ENCODE data around the gene SH2B3. TPM values are rescaled to one million over a fixed set of nuclear protein-coding genes. Genes with fewer than 3 reads are reported as not detected.

SH2B3 gene
- total RNA-seq, 1 donor from 2014 or later = 32.3 TPM

- Histone ChIP-seq H3K4me3 (ENCODE audit: low read depth, low read length) (no peak overlapping the region), H3K36me3 (ENCODE audit: control insufficient read depth, insufficient read depth, low read length) (peaks cover 5% of the 10 kb centered on the region), H3K27me3 (ENCODE audit: control insufficient read depth, insufficient read depth, low read length) (no peaks in the 10 kb centered on the region)
- TF ChIP-seq CTCF (IDR thresholded peaks at IDR 0.05; ENCODE audit: insufficient read depth, low read length, poor library complexity, severe bottlenecking) = no peak
- DNase-seq (ENCODE audit: low read depth) = no peak
Observed at GRCh38 chr12:111448846-111449790, 43.4 kb downstream of the SH2B3 start.

GRCh38 chr12:111450676-111451075 lies 45.0 kb downstream of the SH2B3 start:
- no peaks in the 10 kb centered on the region for H3K27me3 ChIP-seq (ENCODE audit: control insufficient read depth, insufficient read depth, low read length)
- H3K36me3 ChIP-seq (ENCODE audit: control insufficient read depth, insufficient read depth, low read length) = peaks cover 3% of the 10 kb centered on the region
- no peak overlapping the region for H3K4me3 ChIP-seq (ENCODE audit: low read depth, low read length)
- TF ChIP-seq CTCF (IDR thresholded peaks at IDR 0.05; ENCODE audit: insufficient read depth, low read length, poor library complexity, severe bottlenecking) = no peak
- no peak for DNase-seq (ENCODE audit: low read depth)

GRCh38 chr12:111451232-111451631 lies 45.5 kb downstream of the SH2B3 start:
- H3K27me3 ChIP-seq (ENCODE audit: control insufficient read depth, insufficient read depth, low read length) = no peaks in the 10 kb centered on the region
- H3K4me3 ChIP-seq (ENCODE audit: low read depth, low read length) = no peak overlapping the region
- peaks cover 3% of the 10 kb centered on the region for H3K36me3 ChIP-seq (ENCODE audit: control insufficient read depth, insufficient read depth, low read length)
- DNase-seq (ENCODE audit: low read depth) = no peak
- no peak for TF ChIP-seq CTCF (IDR thresholded peaks at IDR 0.05; ENCODE audit: insufficient read depth, low read length, poor library complexity, severe bottlenecking)

GRCh38 chr12:111451649-111452129 lies 46.0 kb downstream of the SH2B3 start:
- no peak overlapping the region for H3K4me3 ChIP-seq (ENCODE audit: low read depth, low read length)
- peaks cover 3% of the 10 kb centered on the region for H3K36me3 ChIP-seq (ENCODE audit: control insufficient read depth, insufficient read depth, low read length)
- no peaks in the 10 kb centered on the region for H3K27me3 ChIP-seq (ENCODE audit: control insufficient read depth, insufficient read depth, low read length)
- no peak for DNase-seq (ENCODE audit: low read depth)
- peak; percentile 77 for TF ChIP-seq CTCF (IDR thresholded peaks at IDR 0.05; ENCODE audit: insufficient read depth, low read length, poor library complexity, severe bottlenecking)

- H3K27me3 ChIP-seq (ENCODE audit: control insufficient read depth, insufficient read depth, low read length) = no peaks in the 10 kb centered on the region
- H3K36me3 ChIP-seq (ENCODE audit: control insufficient read depth, insufficient read depth, low read length) = peaks cover 1% of the 10 kb centered on the region
- DNase-seq (ENCODE audit: low read depth) = no peak
- no peak overlapping the region for H3K4me3 ChIP-seq (ENCODE audit: low read depth, low read length)
- no peak for TF ChIP-seq CTCF (IDR thresholded peaks at IDR 0.05; ENCODE audit: insufficient read depth, low read length, poor library complexity, severe bottlenecking)
Observed at GRCh38 chr12:111453071-111453989, 47.6 kb downstream of the SH2B3 start.

Data from kidney epithelial cell (primary cell).